Measurements from ENCODE around the gene STXBP1. TPM values are rescaled to one million over a fixed set of nuclear protein-coding genes. Genes with fewer than 3 reads are reported as not detected.
A peak's percentile ranks its signal among the peaks of the same experiment; 100 is the strongest.

Gene STXBP1
- total RNA-seq, result 10 to 100 TPM in 2 of 4 donors, 1 to 10 TPM in 2; 4.7 to 36.1 (median 12.2) TPM

- Histone ChIP-seq H3K4me1 (peaks cover 12 to 51% (median 12%) of the 10 kb centered on the region in 3 donors), H3K27me3 (peaks cover 0 to 33% (median 0%) of the 10 kb centered on the region in 4 donors), H3K9me3 (no peaks in the 10 kb centered on the region), H3K4me3 (peak within 1 kb of the TSS; percentile 66 to 94 (median 84)), H3K36me3 (no peaks in the 10 kb centered on the region), H3K27ac (peak within 1 kb of the TSS; percentile 81 to 96 (median 88))
- 1 to 2% methylated on average over 27 to 29 of the region's 102 CpGs for WGBS, 2 donors
- TF ChIP-seq CTCF (IDR thresholded peaks at IDR 0.05), result peak in 3 of 6 experiments; percentile 17 to 29 (median 25)
- peak in 2 of 4 donors; percentile 78 to 84 for TF ChIP-seq POLR2A (IDR thresholded peaks at IDR 0.05)
- DNase-seq, result no peak
- intact Hi-C loops (cut with DNase I), result no loop called here
These were observed at the start of gene STXBP1 for GRCh38 chr9:127611899-127612790. Gene STXBP1 (plus strand): TSS chr9:127612277. CDS start chr9:127612404, 127 bp downstream.

GRCh38 chr9:127562279-127562796 lies 49.7 kb upstream of the STXBP1 start:
- peak overlapping the region; percentile 99 to 100 (median 99) for H3K27ac ChIP-seq
- no peak for DNase-seq
- peaks cover 5 to 61% (median 22%) of the 10 kb centered on the region in 3 donors for H3K36me3 ChIP-seq
- H3K4me3 ChIP-seq, result peak overlapping the region in 3 of 4 donors; percentile 21 to 99 (median 44)
- TF ChIP-seq CTCF (IDR thresholded peaks at IDR 0.05) (no peak), POLR2A (IDR thresholded peaks at IDR 0.05) (no peak)
- H3K4me1 ChIP-seq, result peaks cover 68 to 100% (median 93%) of the 10 kb centered on the region in 3 donors
- 27 to 55% methylated on average over 5 to 11 of the region's 12 CpGs for WGBS, 2 donors
- no peaks in the 10 kb centered on the region for H3K27me3 ChIP-seq
- no peaks in the 10 kb centered on the region for H3K9me3 ChIP-seq
- intact Hi-C loops (cut with DNase I), result no loop called here

- intact Hi-C loops (cut with DNase I), result no loop called here
- H3K4me3 ChIP-seq, result peak overlapping the region; percentile 7 to 99 (median 32)
- WGBS, 2 donors, result 42 to 43% methylated on average over 12 to 15 of the region's 16 CpGs
- TF ChIP-seq CTCF (IDR thresholded peaks at IDR 0.05) (peak in 2 of 6 experiments; percentile 28 to 46), POLR2A (IDR thresholded peaks at IDR 0.05) (no peak)
- H3K27me3 ChIP-seq, result no peaks in the 10 kb centered on the region
- H3K4me1 ChIP-seq, result peaks cover 62 to 99% (median 87%) of the 10 kb centered on the region in 3 donors
- peak overlapping the region; percentile 99 to 100 (median 99) for H3K27ac ChIP-seq
- DNase-seq, result no peak
- H3K36me3 ChIP-seq, result peaks cover 5 to 55% (median 21%) of the 10 kb centered on the region in 3 donors
- no peaks in the 10 kb centered on the region for H3K9me3 ChIP-seq
These were observed 49.2 kb upstream of the STXBP1 start for GRCh38 chr9:127562841-127563401.

- Histone ChIP-seq H3K9me3 (no peaks in the 10 kb centered on the region), H3K4me1 (peaks cover 56 to 95% (median 80%) of the 10 kb centered on the region in 3 donors), H3K36me3 (peaks cover 5 to 49% (median 16%) of the 10 kb centered on the region in 3 donors), H3K4me3 (peak overlapping the region; percentile 7 to 99 (median 32)), H3K27ac (peak overlapping the region; percentile 99 to 100 (median 99)), H3K27me3 (no peaks in the 10 kb centered on the region)
- intact Hi-C loops (cut with DNase I), result no loop called here
- WGBS, 2 donors, result 58 to 59% methylated on average over 8 to 10 of the region's 13 CpGs
- TF ChIP-seq CTCF (IDR thresholded peaks at IDR 0.05), result no peak
- no peak for TF ChIP-seq POLR2A (IDR thresholded peaks at IDR 0.05)
- DNase-seq, result no peak
These were observed 48.5 kb upstream of the STXBP1 start for GRCh38 chr9:127563579-127563978.

All from esophagus squamous epithelium (tissue), 5 donors.